GM12878 (cell line): ENCODE data around the gene ELAC1. TPM values are rescaled to one million over a fixed set of nuclear protein-coding genes. Genes with fewer than 3 reads are reported as not detected.

ENCODE experiments used
- ATAC-seq: fragments of 200-7000 bp; cut with Tn5 transposase; 3 replicates; pipeline ENCODE4 v1.9.1; 2020; ENCODE audit warnings: mild to moderate bottlenecking, moderate library complexity
- BruUV-seq: library from RNA; stranded (reverse); fragments of 400-500 nt; replicated peaks from 2 replicates; lab custom pipeline; 2021; lab: Mats Ljungman, UMichigan
- CTCF ChIA-PET: fragments of 300-600 bp; sonication (Branson Sonifier 250); formaldehyde crosslinking; extraction: SDS; loops from one replicate; lab custom pipeline; 2021; ENCODE audit warnings: inconsistent platforms; lab: Yijun Ruan, JAX
- POLR2A ChIA-PET: fragments of 350-600 bp; formaldehyde crosslinking; extraction: SDS; loops from one replicate; lab custom pipeline; 2021; ENCODE audit warnings: inconsistent platforms; lab: Charles Lee
- RAD21 ChIA-PET: fragments of 300-600 bp; sonication (Branson Sonifier 250); formaldehyde crosslinking; loops from one replicate; lab custom pipeline; 2023; ENCODE audit warnings: antibody characterized with exemption; ENCODE audit not compliant: unreplicated experiment; lab: Charles Lee
- SMC1A ChIA-PET: fragments of 300-600 bp; sonication (Branson Sonifier 250); formaldehyde crosslinking; loops from one replicate; lab custom pipeline; 2023; ENCODE audit not compliant: unreplicated experiment, uncharacterized antibody; lab: Charles Lee
- DNase-seq: peaks from one replicate; pipeline ENCODE4 v3.0.0-alpha.2; 2011; ENCODE audit warnings: low read depth, low spot score
- FAIRE-seq: peaks from 3 replicates; lab custom pipeline; 2011; peaks lifted over from hg19 to GRCh38; lab: Jason Lieb, UNC
- H2AFZ ChIP-seq: 2 replicates; pipeline ENCODE4 v1.6.0; 2011; ENCODE audit warnings: low read depth, low read length, control low read depth; ENCODE audit not compliant: control insufficient read depth
- H3K27ac ChIP-seq: 2 replicates; pipeline ENCODE4 v1.5.1; 2011; ENCODE audit warnings: control low read depth; ENCODE audit not compliant: control insufficient read depth, insufficient read depth
- H3K27me3 ChIP-seq, 2 experiments: replicated peaks in 1 of 2; 2 replicates each; pipeline versions ENCODE4 v1.6.0 to v1.6.1; 2011; ENCODE audit warnings: low read length in 1 of 2; ENCODE audit not compliant: control insufficient read depth in 2 of 2, insufficient read depth in 2 of 2
- H3K36me3 ChIP-seq, 2 experiments: 2 replicates each; pipeline ENCODE4 v1.5.1; 2011; ENCODE audit warnings: low read length in 1 of 2; ENCODE audit not compliant: control insufficient read depth in 2 of 2, insufficient read depth in 2 of 2
- H3K4me1 ChIP-seq: 2 replicates; pipeline ENCODE4 v1.6.1; 2011; ENCODE audit warnings: mild to moderate bottlenecking, low read length, moderate library complexity, mixed read lengths; ENCODE audit not compliant: control insufficient read depth, insufficient read depth
- H3K4me2 ChIP-seq: 2 replicates; pipeline ENCODE4 v1.6.0; 2011; ENCODE audit warnings: control low read depth; ENCODE audit not compliant: control insufficient read depth, insufficient read depth
- H3K4me3 ChIP-seq: fragments of 200-600 bp; sonication (generic); 2 replicates; pipeline ENCODE4 v1.5.1; 2016
- H3K79me2 ChIP-seq: 2 replicates; pipeline ENCODE4 v1.6.0; 2011; ENCODE audit warnings: low read length; ENCODE audit not compliant: control insufficient read depth, insufficient read depth
- H3K9ac ChIP-seq: 2 replicates; pipeline ENCODE4 v1.8.0; 2011; ENCODE audit warnings: low read length, control low read depth, mixed read lengths; ENCODE audit not compliant: control insufficient read depth, insufficient read depth
- H3K9me3 ChIP-seq: replicated peaks from 3 replicates; pipeline ENCODE4 v1.5.1; 2011; ENCODE audit warnings: mild to moderate bottlenecking, low read length; ENCODE audit not compliant: control insufficient read depth, insufficient read depth
- H4K20me1 ChIP-seq: 2 replicates; pipeline ENCODE4 v1.6.0; 2011; ENCODE audit not compliant: control insufficient read depth, insufficient read depth
- BRCA1 ChIP-seq: IDR thresholded peaks from 2 replicates; pipeline ENCODE4 v1.6.1; 2011; ENCODE audit warnings: low read depth, low read length, improper control_type of control experiment
- FOS ChIP-seq: IDR thresholded peaks from 3 replicates; pipeline ENCODE4 v1.6.1; 2011; ENCODE audit warnings: borderline replicate concordance; ENCODE audit not compliant: insufficient read length; ENCODE audit errors: extremely low read depth
- MTA2 ChIP-seq: fragments of 450-650 bp; IDR thresholded peaks from 2 replicates; pipeline ENCODE4 v1.6.1; 2016; ENCODE audit warnings: low read depth, mild to moderate bottlenecking, moderate library complexity
- RAD51 ChIP-seq: fragments of 450-650 bp; IDR thresholded peaks from 2 replicates; pipeline ENCODE4 v1.6.1; 2016; ENCODE audit warnings: moderate library complexity, mild to moderate bottlenecking, inconsistent platforms
- TAF1 ChIP-seq: IDR thresholded peaks from 2 replicates; pipeline ENCODE4 v1.6.1; 2011; ENCODE audit warnings: mild to moderate bottlenecking, low read depth, low read length, borderline replicate concordance
- WGBS: methylation state at CpG from one replicate; pipeline ENCODE4 v1.1.6; 2016; ENCODE audit warnings: low lambda C conversion rate; ENCODE audit not compliant: insufficient replicate concordance, insufficient coverage; ENCODE audit errors: missing lambda C conversion rate; 5-methylcytosine and 5-hydroxymethylcytosine counted together
- in situ Hi-C: fragments of 300-500 bp; cut with MboI; formaldehyde crosslinking; loops from 9 replicates; pipeline ENCODE4 v1.14.3; 2018; ENCODE audit warnings: mixed read lengths
- intact Hi-C: fragments of 100-400 bp; cut with micrococcal nuclease; formaldehyde crosslinking; loops from one replicate; pipeline ENCODE4 v1.14.2; 2022; ENCODE audit not compliant: unreplicated experiment
- polyA plus RNA-seq, 11 experiments: library from polyadenylated mRNA; depleted of rRNA in 4 of 11; unstranded in 6 of 11; stranded (reverse) in 5 of 11; fragments of >200 nt; fragmentation: Nextera tagmentation in 4 of 11; fragmentation: Illumina TruSeq in 1 of 11; extraction: Ambion mirVana in 4 of 11; extraction: Trizol in 1 of 11; gene quantifications; 1 replicate in 1 of 11; 2 replicates in 10 of 11; pipeline versions ENCODE4 v1.2.1 to v1.2.3, GENCODE V29; 2011 to 2016; ENCODE audit warnings: inconsistent platforms in 2 of 11, missing spikeins in 2 of 11, low read depth in 1 of 11
- total RNA-seq, 4 experiments: library from RNA; depleted of rRNA in 3 of 4; stranded (reverse); fragments of >200 nt in 3 of 4; fragmentation: Illumina TruSeq in 1 of 4; extraction: Trizol in 1 of 4; gene quantifications; 2 replicates each; pipeline versions ENCODE4 v1.2.1 to v1.2.3, GENCODE V29; 2013 to 2021
- TF ChIP-seq, protein P1 (sequence below): IDR thresholded peaks from 2 replicates; pipeline ENCODE4 v1.6.1; 2012; ENCODE audit warnings: low read length, inconsistent platforms
- TF ChIP-seq, protein P2 (sequence below): fragments of 450-650 bp; IDR thresholded peaks from 2 replicates; pipeline ENCODE4 v1.6.1; 2017; ENCODE audit warnings: mild to moderate bottlenecking, moderate library complexity
- TF ChIP-seq, protein P3 (sequence below): IDR thresholded peaks from 2 replicates; pipeline ENCODE4 v1.6.1; 2012; ENCODE audit warnings: low read depth, low read length, improper control_type of control experiment

The ELAC1 gene
- total and polyA plus RNA-seq, 10 of the 15 experiments (the other 5 are each of a cell fraction or from before 2014, with no cell fraction given): 4.9 to 23.0 (median 9.8) TPM

DNA sequence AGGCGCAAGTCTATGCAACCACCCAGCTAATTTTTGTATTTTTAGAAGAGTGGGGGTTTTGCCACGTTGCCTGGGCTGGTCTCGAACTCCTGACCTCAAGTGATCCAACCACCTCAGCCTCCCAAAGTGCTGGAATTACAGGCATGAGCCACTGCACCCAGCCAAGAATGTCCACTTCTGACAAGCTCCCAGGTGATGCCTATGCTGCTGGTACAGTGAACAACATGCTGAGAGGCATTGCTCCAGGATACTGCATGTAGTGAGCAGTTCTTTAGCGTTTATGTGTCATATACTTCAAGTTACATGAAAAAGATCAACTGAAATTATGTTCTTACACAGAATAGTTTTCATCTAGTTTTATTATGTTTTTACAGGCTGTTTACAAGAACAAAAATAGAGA is 17.2 kb upstream of the ELAC1 start (continued):
- TF ChIP-seq, protein P1, sequence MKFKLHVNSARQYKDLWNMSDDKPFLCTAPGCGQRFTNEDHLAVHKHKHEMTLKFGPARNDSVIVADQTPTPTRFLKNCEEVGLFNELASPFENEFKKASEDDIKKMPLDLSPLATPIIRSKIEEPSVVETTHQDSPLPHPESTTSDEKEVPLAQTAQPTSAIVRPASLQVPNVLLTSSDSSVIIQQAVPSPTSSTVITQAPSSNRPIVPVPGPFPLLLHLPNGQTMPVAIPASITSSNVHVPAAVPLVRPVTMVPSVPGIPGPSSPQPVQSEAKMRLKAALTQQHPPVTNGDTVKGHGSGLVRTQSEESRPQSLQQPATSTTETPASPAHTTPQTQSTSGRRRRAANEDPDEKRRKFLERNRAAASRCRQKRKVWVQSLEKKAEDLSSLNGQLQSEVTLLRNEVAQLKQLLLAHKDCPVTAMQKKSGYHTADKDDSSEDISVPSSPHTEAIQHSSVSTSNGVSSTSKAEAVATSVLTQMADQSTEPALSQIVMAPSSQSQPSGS: no peak
- TF ChIP-seq, protein P2, sequence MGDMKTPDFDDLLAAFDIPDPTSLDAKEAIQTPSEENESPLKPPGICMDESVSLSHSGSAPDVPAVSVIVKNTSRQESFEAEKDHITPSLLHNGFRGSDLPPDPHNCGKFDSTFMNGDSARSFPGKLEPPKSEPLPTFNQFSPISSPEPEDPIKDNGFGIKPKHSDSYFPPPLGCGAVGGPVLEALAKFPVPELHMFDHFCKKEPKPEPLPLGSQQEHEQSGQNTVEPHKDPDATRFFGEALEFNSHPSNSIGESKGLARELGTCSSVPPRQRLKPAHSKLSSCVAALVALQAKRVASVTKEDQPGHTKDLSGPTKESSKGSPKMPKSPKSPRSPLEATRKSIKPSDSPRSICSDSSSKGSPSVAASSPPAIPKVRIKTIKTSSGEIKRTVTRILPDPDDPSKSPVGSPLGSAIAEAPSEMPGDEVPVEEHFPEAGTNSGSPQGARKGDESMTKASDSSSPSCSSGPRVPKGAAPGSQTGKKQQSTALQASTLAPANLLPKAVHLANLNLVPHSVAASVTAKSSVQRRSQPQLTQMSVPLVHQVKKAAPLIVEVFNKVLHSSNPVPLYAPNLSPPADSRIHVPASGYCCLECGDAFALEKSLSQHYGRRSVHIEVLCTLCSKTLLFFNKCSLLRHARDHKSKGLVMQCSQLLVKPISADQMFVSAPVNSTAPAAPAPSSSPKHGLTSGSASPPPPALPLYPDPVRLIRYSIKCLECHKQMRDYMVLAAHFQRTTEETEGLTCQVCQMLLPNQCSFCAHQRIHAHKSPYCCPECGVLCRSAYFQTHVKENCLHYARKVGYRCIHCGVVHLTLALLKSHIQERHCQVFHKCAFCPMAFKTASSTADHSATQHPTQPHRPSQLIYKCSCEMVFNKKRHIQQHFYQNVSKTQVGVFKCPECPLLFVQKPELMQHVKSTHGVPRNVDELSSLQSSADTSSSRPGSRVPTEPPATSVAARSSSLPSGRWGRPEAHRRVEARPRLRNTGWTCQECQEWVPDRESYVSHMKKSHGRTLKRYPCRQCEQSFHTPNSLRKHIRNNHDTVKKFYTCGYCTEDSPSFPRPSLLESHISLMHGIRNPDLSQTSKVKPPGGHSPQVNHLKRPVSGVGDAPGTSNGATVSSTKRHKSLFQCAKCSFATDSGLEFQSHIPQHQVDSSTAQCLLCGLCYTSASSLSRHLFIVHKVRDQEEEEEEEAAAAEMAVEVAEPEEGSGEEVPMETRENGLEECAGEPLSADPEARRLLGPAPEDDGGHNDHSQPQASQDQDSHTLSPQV: no peak
- no peak for TF ChIP-seq FOS

DNA sequence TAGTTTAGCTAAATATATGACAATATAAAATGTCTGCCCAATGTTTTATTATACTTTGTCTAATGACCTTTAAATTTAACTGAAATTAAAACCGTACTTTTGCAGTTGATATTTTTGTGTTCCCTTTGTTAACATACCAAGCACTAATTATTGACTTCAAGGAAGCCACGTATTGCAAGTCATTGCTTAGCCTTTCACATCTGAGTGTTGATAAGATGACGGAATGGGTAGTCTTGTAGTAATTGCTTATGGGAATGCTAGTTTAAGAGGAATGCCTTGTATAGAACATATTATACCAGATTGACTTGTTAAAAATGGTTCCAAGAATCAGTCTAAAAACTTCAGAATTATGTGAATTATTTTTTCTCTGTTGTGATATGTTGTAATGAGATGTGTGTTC is 14.0 kb upstream of the ELAC1 start:
- ChIA-PET RAD21 (no interaction called here), SMC1A (no interaction called here), POLR2A (no interaction called here), CTCF (no interaction called here)
- Histone ChIP-seq H2AFZ (no peak overlapping the region), H4K20me1 (no peaks in the 10 kb centered on the region), H3K36me3 (no peaks in the 10 kb centered on the region; a peak in 1 of 4 replicates), H3K27me3 (no peaks in the 10 kb centered on the region), H3K4me1 (no peaks in the 10 kb centered on the region), H3K4me2 (no peak overlapping the region), H3K9ac (no peak overlapping the region), H3K9me3 (no peaks in the 10 kb centered on the region; the same call in 2 of the 3 replicates), H3K27ac (no peak overlapping the region), H3K79me2 (no peaks in the 10 kb centered on the region), H3K4me3 (no peak overlapping the region)
- in situ Hi-C loops (no loop called here), intact Hi-C loops (no loop called here)
- TF ChIP-seq BRCA1 (no peak), TAF1 (no peak), MTA2 (no peak), RAD51 (no peak)
- TF ChIP-seq, protein P3, sequence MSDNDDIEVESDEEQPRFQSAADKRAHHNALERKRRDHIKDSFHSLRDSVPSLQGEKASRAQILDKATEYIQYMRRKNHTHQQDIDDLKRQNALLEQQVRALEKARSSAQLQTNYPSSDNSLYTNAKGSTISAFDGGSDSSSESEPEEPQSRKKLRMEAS: no peak
- ATAC-seq (no peak), DNase-seq (no peak), FAIRE-seq (no peak)
- WGBS: 94% methylated on average over 3 of the region's 3 CpGs
- BruUV-seq: no TSS peak
